Endothelial cell of umbilical vein (primary cell): ENCODE results near the gene PLCB4. TPM values are rescaled to one million over a fixed set of nuclear protein-coding genes. Genes with fewer than 3 reads are reported as not detected.
A peak's percentile ranks its signal among the peaks of the same experiment; 100 is the strongest.

Experiments used
- BruUV-seq: library from RNA; stranded (reverse); fragments of 400-500 nt; replicated peaks from 2 replicates; lab custom pipeline; 2021; lab: Mats Ljungman, UMichigan
- CTCF ChIA-PET: fragments of 300-600, 350-600 bp; sonication (Branson Sonifier 250); formaldehyde crosslinking; loops from one replicate; lab custom pipeline; 2021; ENCODE audit warnings: antibody characterized with exemption, inconsistent platforms; lab: Charles Lee
- POLR2A ChIA-PET: fragments of 300-600, 350-600 bp; sonication (Branson Sonifier 250); formaldehyde crosslinking; loops from one replicate; lab custom pipeline; 2021; ENCODE audit warnings: antibody characterized with exemption, inconsistent platforms; lab: Charles Lee
- DNase-seq: peaks from one replicate; pipeline ENCODE4 v3.0.0-alpha.2; 2011; ENCODE audit warnings: low read depth, low spot score
- FAIRE-seq: peaks from 2 replicates; lab custom pipeline; 2011; peaks lifted over from hg19 to GRCh38; lab: Jason Lieb, UNC
- H2AFZ ChIP-seq: 2 replicates; pipeline ENCODE4 v1.6.0; 2012; ENCODE audit warnings: low read depth, low read length, control low read depth, inconsistent platforms
- H3K27ac ChIP-seq: 2 replicates; pipeline ENCODE4 v1.5.1; 2011; ENCODE audit warnings: low read depth, mild to moderate bottlenecking, control low read depth, low read length, moderate library complexity; ENCODE audit not compliant: insufficient read depth
- H3K27me3 ChIP-seq, 2 experiments: 2 replicates each; pipeline versions ENCODE4 v1.6.0 to v1.6.1; 2011; ENCODE audit warnings: low read length in 2 of 2, mixed read lengths in 1 of 2; ENCODE audit not compliant: control insufficient read depth in 2 of 2, insufficient read depth in 2 of 2
- H3K36me3 ChIP-seq, 2 experiments: 2 replicates in 1 of 2; 3 replicates in 1 of 2; pipeline ENCODE4 v1.5.1; 2011; ENCODE audit warnings: low read length in 2 of 2, mild to moderate bottlenecking in 1 of 2, moderate library complexity in 1 of 2; ENCODE audit not compliant: control insufficient read depth in 2 of 2, insufficient read depth in 2 of 2; ENCODE audit errors: extremely low read depth in 1 of 2
- H3K4me1 ChIP-seq: 3 replicates; pipeline ENCODE4 v1.5.1; 2011; ENCODE audit warnings: mild to moderate bottlenecking, low read length; ENCODE audit not compliant: control insufficient read depth, insufficient read depth; ENCODE audit errors: extremely low read depth
- H3K4me2 ChIP-seq: 2 replicates; pipeline ENCODE4 v1.6.1; 2011; ENCODE audit warnings: low read length, control low read depth, mixed read lengths; ENCODE audit not compliant: insufficient read depth
- H3K4me3 ChIP-seq, 3 experiments: fragments of 200-600 bp in 1 of 3; sonication (generic), shearing (Covaris generic) in 1 of 3; replicated peaks in 1 of 3; 2 replicates each; pipeline ENCODE4 v1.5.1; 2011 to 2016; ENCODE audit warnings: control low read depth in 3 of 3, low read length in 3 of 3, mild to moderate bottlenecking in 2 of 3, inconsistent platforms in 1 of 3, low read depth in 1 of 3, moderate library complexity in 1 of 3; ENCODE audit not compliant: insufficient read depth in 1 of 3
- H3K79me2 ChIP-seq: 2 replicates; pipeline ENCODE4 v1.6.0; 2012; ENCODE audit warnings: low read length, inconsistent platforms; ENCODE audit not compliant: control insufficient read depth, insufficient read depth
- H3K9ac ChIP-seq: replicated peaks from 2 replicates; pipeline ENCODE3; 2011; ENCODE audit warnings: low read length, control low read depth; ENCODE audit not compliant: insufficient read depth; ENCODE audit errors: extremely low read depth
- H3K9me1 ChIP-seq: replicated peaks from 3 replicates; pipeline ENCODE4 v1.6.0; 2011; ENCODE audit warnings: mild to moderate bottlenecking, low read length; ENCODE audit not compliant: control insufficient read depth, insufficient read depth; ENCODE audit errors: extremely low read depth
- H3K9me3 ChIP-seq: replicated peaks from 2 replicates; pipeline ENCODE4 v1.5.1; 2012; ENCODE audit warnings: low read length, inconsistent platforms; ENCODE audit not compliant: control insufficient read depth, insufficient read depth
- H4K20me1 ChIP-seq: replicated peaks from 2 replicates; pipeline ENCODE3; 2011; ENCODE audit warnings: mild to moderate bottlenecking, low read length; ENCODE audit not compliant: control insufficient read depth, insufficient read depth; ENCODE audit errors: extremely low read depth
- EZH2 ChIP-seq: IDR thresholded peaks from 2 replicates; pipeline ENCODE4 v1.6.1; 2012; ENCODE audit warnings: borderline replicate concordance, low read depth, mild to moderate bottlenecking, moderate library complexity, low read length, inconsistent platforms; ENCODE audit not compliant: severe bottlenecking
- FOS ChIP-seq: IDR thresholded peaks from 2 replicates; pipeline ENCODE4 v1.6.1; 2011; ENCODE audit warnings: mild to moderate bottlenecking, low read length, moderate library complexity, borderline replicate concordance; ENCODE audit not compliant: insufficient read depth
- GATA2 ChIP-seq: IDR thresholded peaks from 2 replicates; pipeline ENCODE4 v1.7.0; 2011; ENCODE audit warnings: low read depth, mild to moderate bottlenecking, moderate library complexity, mixed read lengths, low read length; ENCODE audit not compliant: insufficient read length, insufficient read depth
- JUN ChIP-seq: IDR thresholded peaks from 2 replicates; pipeline ENCODE4 v1.6.1; 2011; ENCODE audit warnings: borderline replicate concordance, low read depth; ENCODE audit not compliant: insufficient read length, insufficient read depth
- MYC ChIP-seq: IDR thresholded peaks from one replicate; pipeline ENCODE4 v1.6.1; 2011; ENCODE audit warnings: mild to moderate bottlenecking, low read depth, low read length
- POLR2A ChIP-seq: IDR thresholded peaks from 2 replicates; pipeline ENCODE4 v1.6.1; 2012; ENCODE audit warnings: low read depth, mild to moderate bottlenecking, control low read depth, low read length
- POLR2AphosphoS5 ChIP-seq: IDR thresholded peaks from 2 replicates; pipeline ENCODE4 v1.6.1; 2012; ENCODE audit warnings: low read depth, mild to moderate bottlenecking, control low read depth, low read length, moderate library complexity; ENCODE audit not compliant: insufficient read depth
- dilution Hi-C: fragments of 300-500 bp; cut with MboI; formaldehyde crosslinking; loops from one replicate; pipeline ENCODE4 v1.15.0; 2019; ENCODE audit warnings: low sequenced_read_pairs; ENCODE audit not compliant: extremely low pct_ligation_motif_present
- intact Hi-C: fragments of 100-400 bp; cut with micrococcal nuclease; formaldehyde crosslinking; loops from one replicate; pipeline ENCODE4 v1.10.0; 2022
- polyA plus RNA-seq, 4 experiments: library from polyadenylated mRNA; depleted of rRNA in 3 of 4; stranded (reverse) in 3 of 4; unstranded in 1 of 4; fragments of >200 nt; gene quantifications; 2 replicates each; pipeline versions ENCODE4 v1.2.1 to v1.2.3, GENCODE V29; 2011 to 2012; ENCODE audit warnings: missing spikeins in 1 of 4
- total RNA-seq: library from RNA; stranded (reverse); gene quantifications from 2 replicates; pipeline ENCODE4 v1.2.3, GENCODE V29; 2021
- TF ChIP-seq, protein P1 (sequence below), 2 donors: IDR thresholded peaks; 1 replicate in 1 of 2; 2 replicates in 1 of 2; pipeline ENCODE4 v1.5.1; 2011; ENCODE audit warnings: low read length in 2 of 2, mild to moderate bottlenecking in 2 of 2, moderate library complexity in 2 of 2, control low read depth in 1 of 2, inconsistent platforms in 1 of 2, low read depth in 1 of 2; ENCODE audit not compliant: insufficient read depth in 1 of 2; ENCODE audit errors: extremely low read depth in 1 of 2
- TF ChIP-seq, protein P2 (sequence below): IDR thresholded peaks from 2 replicates; pipeline ENCODE4 v1.6.1; 2011; ENCODE audit not compliant: insufficient read depth, insufficient read length

PLCB4 gene
- total and polyA plus RNA-seq, 2 donors (not counting 3 experiments of a cell fraction or from before 2014, with no cell fraction given): 0.37 to 1.7 TPM

DNA sequence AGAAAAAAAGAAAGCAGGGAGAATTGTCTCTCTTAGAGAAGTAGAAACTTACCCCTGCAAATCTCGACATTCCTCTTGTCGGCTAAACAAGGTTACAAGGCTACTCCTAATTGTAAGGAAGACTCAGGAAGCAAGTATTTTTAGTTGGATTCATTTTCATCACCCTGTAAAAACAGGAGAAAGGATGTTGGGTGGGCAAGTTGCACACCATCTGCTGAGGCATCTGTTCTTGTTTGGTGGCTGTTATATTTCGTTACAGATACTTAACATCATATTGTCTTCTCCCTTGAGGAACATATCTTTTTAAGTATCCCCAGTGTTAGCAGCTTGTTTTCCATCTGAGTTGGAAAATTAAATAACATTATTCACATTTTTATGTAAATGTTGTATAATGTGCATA, 187.5 kb downstream of the PLCB4 start:
- Histone ChIP-seq H3K9me1 (no peaks in the 10 kb centered on the region), H3K4me2 (no peak overlapping the region), H2AFZ (no peak overlapping the region), H4K20me1 (no peaks in the 10 kb centered on the region), H3K79me2 (no peaks in the 10 kb centered on the region), H3K27me3 (no peaks in the 10 kb centered on the region), H3K4me3 (no peak overlapping the region), H3K27ac (no peak overlapping the region), H3K9ac (no peak overlapping the region), H3K36me3 (no peaks in the 10 kb centered on the region), H3K4me1 (no peaks in the 10 kb centered on the region), H3K9me3 (no peaks in the 10 kb centered on the region)
- dilution Hi-C loops: no loop called here
- intact Hi-C loops: no loop called here
- no TSS peak for BruUV-seq
- ChIA-PET POLR2A (no interaction called here), CTCF (no interaction called here)
- TF ChIP-seq EZH2: no peak
- TF ChIP-seq, protein P1, sequence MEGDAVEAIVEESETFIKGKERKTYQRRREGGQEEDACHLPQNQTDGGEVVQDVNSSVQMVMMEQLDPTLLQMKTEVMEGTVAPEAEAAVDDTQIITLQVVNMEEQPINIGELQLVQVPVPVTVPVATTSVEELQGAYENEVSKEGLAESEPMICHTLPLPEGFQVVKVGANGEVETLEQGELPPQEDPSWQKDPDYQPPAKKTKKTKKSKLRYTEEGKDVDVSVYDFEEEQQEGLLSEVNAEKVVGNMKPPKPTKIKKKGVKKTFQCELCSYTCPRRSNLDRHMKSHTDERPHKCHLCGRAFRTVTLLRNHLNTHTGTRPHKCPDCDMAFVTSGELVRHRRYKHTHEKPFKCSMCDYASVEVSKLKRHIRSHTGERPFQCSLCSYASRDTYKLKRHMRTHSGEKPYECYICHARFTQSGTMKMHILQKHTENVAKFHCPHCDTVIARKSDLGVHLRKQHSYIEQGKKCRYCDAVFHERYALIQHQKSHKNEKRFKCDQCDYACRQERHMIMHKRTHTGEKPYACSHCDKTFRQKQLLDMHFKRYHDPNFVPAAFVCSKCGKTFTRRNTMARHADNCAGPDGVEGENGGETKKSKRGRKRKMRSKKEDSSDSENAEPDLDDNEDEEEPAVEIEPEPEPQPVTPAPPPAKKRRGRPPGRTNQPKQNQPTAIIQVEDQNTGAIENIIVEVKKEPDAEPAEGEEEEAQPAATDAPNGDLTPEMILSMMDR (IDR thresholded peaks at IDR 0.05; ENCODE audit: extremely low read depth in 1 of 2, insufficient read depth in 1 of 2, low read depth in 1 of 2, low read length in 2 of 2): no peak
- no peak for TF ChIP-seq MYC
- TF ChIP-seq FOS: no peak
- TF ChIP-seq JUN: no peak
- TF ChIP-seq, protein P2, sequence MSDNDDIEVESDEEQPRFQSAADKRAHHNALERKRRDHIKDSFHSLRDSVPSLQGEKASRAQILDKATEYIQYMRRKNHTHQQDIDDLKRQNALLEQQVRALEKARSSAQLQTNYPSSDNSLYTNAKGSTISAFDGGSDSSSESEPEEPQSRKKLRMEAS: no peak
- FAIRE-seq (no peak), DNase-seq (no peak)

DNA sequence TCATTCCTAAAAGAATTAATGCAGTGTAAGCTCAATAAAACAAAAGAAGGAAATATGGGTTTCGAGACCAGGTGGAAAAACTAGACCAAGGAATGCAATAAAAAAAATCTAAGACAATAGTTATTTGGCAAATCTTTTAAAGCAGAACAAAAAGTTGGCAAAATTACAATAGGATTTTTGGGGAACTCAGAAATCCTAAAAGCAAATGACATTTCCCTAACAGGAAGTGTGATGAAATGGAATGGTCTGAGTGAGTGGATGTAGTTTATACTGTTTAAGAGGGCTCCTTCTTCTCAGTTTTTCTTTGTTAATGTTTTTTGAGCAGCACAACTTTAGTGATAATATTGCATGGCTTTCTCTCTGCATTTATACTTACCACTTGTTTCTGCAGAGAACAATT, 190.0 kb downstream of the PLCB4 start:
- CTCF ChIA-PET: no interaction called here
- Histone ChIP-seq H3K36me3 (no peaks in the 10 kb centered on the region), H2AFZ (no peak overlapping the region), H3K9me3 (no peaks in the 10 kb centered on the region), H3K9me1 (no peaks in the 10 kb centered on the region), H3K4me3 (no peak overlapping the region), H3K9ac (no peak overlapping the region), H3K27me3 (no peaks in the 10 kb centered on the region), H3K79me2 (no peaks in the 10 kb centered on the region), H4K20me1 (no peaks in the 10 kb centered on the region), H3K27ac (no peak overlapping the region), H3K4me2 (no peak overlapping the region), H3K4me1 (no peaks in the 10 kb centered on the region)
- TF ChIP-seq, protein P1 (IDR thresholded peaks at IDR 0.05; ENCODE audit: extremely low read depth in 1 of 2, insufficient read depth in 1 of 2, low read depth in 1 of 2, low read length in 2 of 2): no peak
- TF ChIP-seq POLR2A (no peak), JUN (no peak), EZH2 (no peak), GATA2 (no peak), POLR2AphosphoS5 (no peak), FOS (no peak), MYC (no peak)
- TF ChIP-seq, protein P2: no peak
- intact Hi-C loops: no loop called here
- no peak for FAIRE-seq
- BruUV-seq: no TSS peak
- POLR2A ChIA-PET: no interaction called here
- dilution Hi-C loops: no loop called here
- DNase-seq: peak; percentile 47
